Posterior vena cava (tissue), 2 donors: ENCODE results near the gene STAT5A. TPM values are rescaled to one million over a fixed set of nuclear protein-coding genes. Genes with fewer than 3 reads are reported as not detected.
"Not testable (repeated sequence)": the region's sequence is repeated elsewhere in the genome, so short reads cannot be mapped to it uniquely, and the experiment has no call there.

Experiments
- DNase-seq: peaks from one replicate; pipeline ENCODE4 v3.0.0-alpha.2; 2020; ENCODE audit warnings: low spot score
- intact Hi-C, 2 donors: fragments of 100-400 bp; cut with DNase I; formaldehyde crosslinking; loops; one replicate each; pipeline versions ENCODE4 v1.14.1 to v1.14.2; 2022 to 2023
- total RNA-seq, 2 donors: library from RNA; stranded (reverse); fragmentation: NEBNext Ultra II Directional; extraction: Animal tissue kit (Norgen Biotek cat#: 25700); gene quantifications; one replicate each; pipeline ENCODE4 v1.2.1, GENCODE V29; 2021
- donor health status: DM: yes; HTN: yes; CAD: no.
- donor health status: DM: yes; HTN: yes; CAD: no.

STAT5A gene
- total RNA-seq, 2 donors from 2014 or later = 30.7 to 37.6 TPM

DNA sequence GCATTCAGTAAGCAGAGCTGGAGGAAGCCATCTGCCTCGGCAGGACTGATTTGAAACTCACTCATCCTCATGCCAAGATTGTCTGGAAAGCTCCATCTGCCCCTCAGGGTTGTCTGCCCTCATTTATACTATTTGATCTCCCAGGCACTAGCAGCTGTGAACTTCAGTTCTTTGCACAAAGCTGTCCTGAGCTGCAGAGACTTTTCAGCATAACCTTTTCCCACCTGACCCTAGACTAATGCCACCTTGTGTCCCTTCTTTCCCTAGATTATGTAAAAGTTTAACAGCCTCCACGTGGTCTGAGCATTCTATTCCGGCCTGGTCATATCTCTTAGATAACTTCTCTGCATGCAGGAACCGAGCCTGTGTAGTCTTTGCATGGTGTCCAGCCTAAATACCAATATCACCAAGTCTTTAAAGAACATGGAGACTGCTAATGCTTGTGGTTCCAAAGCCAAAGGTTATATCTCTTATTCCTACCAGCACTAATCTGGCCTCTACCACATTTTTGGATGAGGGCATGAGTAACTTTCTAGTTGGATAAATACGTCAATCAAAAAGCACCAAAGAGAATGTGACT, 29.1 kb downstream of the STAT5A start:
- no peak for DNase-seq
- intact Hi-C loops = loop anchor here in 1 of 2 donors (1.0 kb wide), 1 partner anchor 12 kb away; no protein-coding TSS in a partner anchor

- intact Hi-C loops = loop anchor here in 1 of 2 donors (1.0 kb wide), 1 partner anchor 13 kb away; no protein-coding TSS in a partner anchor
- not testable (repeated sequence) for DNase-seq
These were observed 29.7 kb downstream of the STAT5A start for GRCh38 chr17:42317967-42318366.

GRCh38 chr17:42321555-42321954, 33.3 kb downstream of the STAT5A start:
- DNase-seq = no peak
- intact Hi-C loops = loop anchor here (5.0 to 10.0 kb wide), 3 partner anchors 83 to 206 kb away; no protein-coding TSS in a partner anchor

GRCh38 chr17:42322382-42323267, 34.3 kb downstream of the STAT5A start:
- intact Hi-C loops = loop anchor here (2.0 to 10.0 kb wide), 4 partner anchors 82 to 205 kb away; no protein-coding TSS in a partner anchor
- peak; percentile 97 for DNase-seq

DNA sequence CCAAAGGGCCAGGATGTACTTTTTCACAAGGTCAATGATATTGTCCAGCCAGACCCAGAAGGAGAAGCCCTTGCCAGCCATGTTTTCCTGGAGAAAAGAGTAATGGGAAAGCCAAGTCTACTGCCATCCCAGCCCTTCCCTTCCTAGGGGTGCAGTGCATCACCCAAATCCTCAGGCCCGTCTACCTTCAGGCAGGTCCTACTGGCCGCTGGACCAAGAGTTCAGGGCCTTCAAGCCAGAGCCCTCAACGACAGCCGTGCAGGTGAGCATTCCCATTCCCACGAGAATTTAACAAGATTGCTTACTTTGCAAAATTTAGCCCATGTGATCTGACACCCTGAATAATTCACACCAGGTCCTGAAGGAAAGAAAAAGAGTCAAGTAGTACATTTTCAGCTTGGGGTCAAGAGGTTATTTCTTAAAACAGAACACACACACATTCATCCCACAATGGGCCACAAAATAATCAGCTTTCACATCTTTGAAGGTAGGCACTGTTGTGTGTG, 35.0 kb downstream of the STAT5A start:
- intact Hi-C loops = loop anchor here (2.0 to 10.0 kb wide), 4 partner anchors 81 to 204 kb away; no protein-coding TSS in a partner anchor
- no peak for DNase-seq

GRCh38 chr17:42325026-42325425, 36.7 kb downstream of the STAT5A start:
- no peak for DNase-seq
- intact Hi-C loops = loop anchor here in 1 of 2 donors (10.0 kb wide), 1 partner anchor 80 kb away; no protein-coding TSS in a partner anchor

- DNase-seq = no peak
- intact Hi-C loops = loop anchor here in 1 of 2 donors (10.0 kb wide), 1 partner anchor 76 kb away; no protein-coding TSS in a partner anchor
These were observed 41.0 kb downstream of the STAT5A start for GRCh38 chr17:42329025-42329976.

DNA sequence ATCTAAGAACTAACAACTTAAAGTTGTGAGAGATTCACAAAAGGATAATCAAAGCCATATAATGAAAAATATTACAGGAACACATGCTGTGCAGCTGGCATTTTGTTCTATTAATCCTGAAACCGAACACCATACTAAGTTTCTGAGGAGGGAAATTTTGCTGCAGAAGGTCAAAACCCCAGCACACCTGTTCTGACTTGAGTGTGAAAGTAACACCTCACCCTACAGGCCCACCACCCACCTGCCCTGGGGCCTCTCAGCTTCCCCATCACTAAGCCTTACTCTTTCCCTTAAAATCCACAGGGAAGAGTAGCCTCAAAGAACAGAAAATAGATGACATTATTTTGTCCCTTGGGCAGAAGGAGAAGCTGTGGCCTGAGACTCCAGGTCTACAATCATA, 44.8 kb downstream of the STAT5A start:
- DNase-seq = no peak
- intact Hi-C loops = no loop called here

DNA sequence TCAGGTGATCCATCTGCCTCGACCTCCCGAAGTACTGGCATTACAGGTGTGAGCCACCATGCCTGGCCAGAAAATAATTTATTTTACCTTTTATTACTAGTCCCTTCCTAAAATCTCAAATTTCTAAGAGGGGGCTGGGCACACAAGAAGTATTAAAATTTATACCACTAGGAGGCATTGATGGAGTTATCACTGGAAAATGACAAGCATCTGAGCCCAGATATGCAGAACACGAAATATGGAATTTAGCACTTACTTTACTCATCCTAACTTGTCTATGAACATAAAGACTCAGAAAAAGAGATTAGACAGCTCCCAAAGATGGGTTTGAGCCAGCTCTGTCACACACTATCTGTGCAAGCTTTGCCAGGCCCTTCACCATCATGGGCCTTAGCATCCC, 46.4 kb downstream of the STAT5A start:
- intact Hi-C loops = no loop called here
- DNase-seq = no peak

DNA sequence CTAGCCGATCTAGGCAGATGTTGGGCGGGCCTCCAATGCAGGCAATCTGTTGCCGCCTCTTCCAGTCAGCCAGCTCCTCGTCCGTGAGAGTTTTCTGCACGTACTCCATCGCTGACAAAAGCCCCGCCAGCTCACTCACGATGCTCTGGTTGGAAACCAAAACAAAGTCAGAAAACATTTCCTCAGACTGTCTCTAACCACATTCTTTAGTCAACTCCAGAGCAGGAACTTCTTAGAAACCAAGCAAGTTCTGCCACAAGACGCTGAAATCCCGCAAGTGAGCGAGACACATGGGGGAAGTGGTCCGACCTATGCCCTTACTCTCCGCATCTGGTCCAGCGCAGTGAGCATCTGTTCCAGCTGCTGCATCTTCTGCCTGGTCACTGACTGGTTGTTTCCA, 49.1 kb downstream of the STAT5A start:
- intact Hi-C loops = no loop called here
- no peak for DNase-seq

GRCh38 chr17:42338427-42338985, 50.2 kb downstream of the STAT5A start:
- no peak for DNase-seq
- intact Hi-C loops = no loop called here

- intact Hi-C loops = no loop called here
- no peak for DNase-seq
These were observed 50.9 kb downstream of the STAT5A start for GRCh38 chr17:42339221-42339620.

DNA sequence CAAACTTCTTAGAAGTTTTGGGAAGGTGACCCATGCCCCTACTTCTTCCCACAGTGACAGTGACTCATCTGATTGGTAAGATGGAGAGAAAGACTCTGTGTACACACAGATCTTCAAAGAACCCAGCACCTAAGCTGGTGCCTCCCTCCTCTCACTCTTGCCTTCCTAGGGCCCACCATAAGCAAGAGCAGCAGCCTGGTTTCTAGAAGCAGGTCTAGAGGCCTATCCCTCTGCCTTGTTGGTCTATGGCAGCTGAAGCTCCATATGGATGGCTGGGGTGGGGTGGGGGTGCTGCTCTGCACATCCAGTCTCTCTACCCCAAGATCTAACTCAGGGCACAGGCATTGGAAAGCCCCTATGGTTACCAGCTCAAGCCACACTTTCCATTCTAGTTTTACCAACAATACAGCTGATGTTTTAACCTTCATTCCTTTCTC, 52.4 kb downstream of the STAT5A start:
- DNase-seq = no peak
- intact Hi-C loops = no loop called here

DNA sequence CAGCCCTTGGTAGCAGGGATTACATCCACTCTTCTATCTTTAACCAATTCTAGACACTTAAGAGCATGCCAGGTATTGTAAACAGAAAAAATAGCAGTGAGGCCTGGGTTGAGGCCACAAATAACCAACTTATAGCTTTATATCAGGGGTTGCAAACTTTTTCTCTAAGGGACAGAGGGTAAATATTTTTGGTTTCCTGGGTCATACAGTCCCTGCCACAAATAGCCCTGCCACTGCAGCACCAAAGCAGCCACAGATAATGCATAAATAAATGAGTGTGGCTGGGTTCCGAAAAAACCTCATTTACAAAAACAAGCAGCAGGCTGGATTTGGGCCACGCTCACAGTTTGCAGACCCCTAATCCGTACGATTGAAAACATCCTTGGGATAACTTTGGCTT, 53.3 kb downstream of the STAT5A start:
- DNase-seq = no peak
- intact Hi-C loops = no loop called here

- intact Hi-C loops = no loop called here
- DNase-seq = no peak
These were observed 54.1 kb downstream of the STAT5A start for GRCh38 chr17:42342242-42343008.

GRCh38 chr17:42345396-42346073, 57.2 kb downstream of the STAT5A start:
- intact Hi-C loops = no loop called here

DNA sequence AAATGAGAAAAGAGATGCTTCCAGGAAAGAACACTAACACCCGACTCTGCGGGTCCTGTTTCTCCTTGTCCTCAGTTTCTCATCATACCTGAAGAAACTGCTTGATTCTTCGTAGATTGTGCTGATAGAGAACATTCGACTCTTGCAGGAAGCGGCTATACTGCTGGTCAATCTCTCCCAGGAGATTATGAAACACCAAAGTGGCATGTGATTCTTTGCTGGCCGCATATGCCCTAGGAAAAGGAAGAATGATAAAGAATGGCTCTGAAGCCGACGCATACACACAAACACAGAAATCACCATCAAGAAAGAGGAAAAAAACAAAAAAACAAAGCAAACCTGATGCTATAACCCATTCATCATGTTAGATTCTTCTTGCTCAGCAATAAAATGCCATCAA, 58.2 kb downstream of the STAT5A start:
- DNase-seq = no peak
- intact Hi-C loops = no loop called here

More at GRCh38 chr17:42345396-42346073, 57.2 kb downstream of the STAT5A start:
- DNase-seq = no peak
